HG03139 (cell line): Measurements from ENCODE around the gene GARNL3.
A peak's percentile ranks its signal among the peaks of the same experiment; 100 is the strongest.

Experiments used
- ATAC-seq: cut with Tn5 transposase; IDR thresholded peaks from one replicate; pipeline ENCODE4 v1.9.1; 2021; ENCODE audit not compliant: unreplicated experiment

Gene GARNL3

GRCh38 chr9:127384016-127384730 lies 119.6 kb downstream of the GARNL3 start:
- ATAC-seq = no peak

- ATAC-seq = no peak
Measured at GRCh38 chr9:127384901-127385300, 120.3 kb downstream of the GARNL3 start.

- no peak for ATAC-seq
Measured at GRCh38 chr9:127386249-127386648, 121.7 kb downstream of the GARNL3 start.

GRCh38 chr9:127386981-127387380 lies 122.4 kb downstream of the GARNL3 start:
- no peak for ATAC-seq

- ATAC-seq = peak; percentile 62
Measured at GRCh38 chr9:127388037-127388855, 123.7 kb downstream of the GARNL3 start.

- no peak for ATAC-seq
Measured at GRCh38 chr9:127388856-127389238, 124.3 kb downstream of the GARNL3 start.

GRCh38 chr9:127389381-127390247 lies 125.0 kb downstream of the GARNL3 start:
- ATAC-seq = no peak

- no peak for ATAC-seq
Measured at GRCh38 chr9:127390248-127390545, 125.6 kb downstream of the GARNL3 start.

- ATAC-seq = no peak
Measured at GRCh38 chr9:127390563-127390962, 126.0 kb downstream of the GARNL3 start.

- ATAC-seq = no peak
Measured at GRCh38 chr9:127392166-127392565, 127.6 kb downstream of the GARNL3 start.

- no peak for ATAC-seq
Measured at GRCh38 chr9:127392976-127393375, 128.4 kb downstream of the GARNL3 start.

GRCh38 chr9:127393645-127394044 lies 129.1 kb downstream of the GARNL3 start:
- ATAC-seq = no peak

GRCh38 chr9:127395497-127396252 lies 131.1 kb downstream of the GARNL3 start:
- ATAC-seq = no peak

- ATAC-seq = no peak
Measured at GRCh38 chr9:127396253-127396807, 131.8 kb downstream of the GARNL3 start.

GRCh38 chr9:127396808-127397645 lies 132.5 kb downstream of the GARNL3 start, which contains the start of gene SLC2A8:
SLC2A8 (plus strand) TSS chr9:127397169; CDS start chr9:127397231, 62 bp downstream.
- peak; percentile 92 for ATAC-seq

- no peak for ATAC-seq
Measured at GRCh38 chr9:127397646-127398274, 133.2 kb downstream of the GARNL3 start.

- no peak for ATAC-seq
Measured at GRCh38 chr9:127398275-127398647, 133.7 kb downstream of the GARNL3 start.

GRCh38 chr9:127398715-127399400 lies 134.3 kb downstream of the GARNL3 start:
- no peak for ATAC-seq
